ENCODE results near the gene FNTB. TPM values are rescaled to one million over a fixed set of nuclear protein-coding genes. Genes with fewer than 3 reads are reported as not detected.

Gene FNTB
- polyA plus RNA-seq, 1 experiment = 33.8 TPM

- no peak overlapping the region for H3K4me3 ChIP-seq (ENCODE audit: low read depth, low read length)
- H3K27me3 ChIP-seq (ENCODE audit: control insufficient read depth, insufficient read depth, low read length) = no peaks in the 10 kb centered on the region
- ChIA-PET POLR2A (no interaction called here), CTCF (no interaction called here)
- peaks cover 1% of the 10 kb centered on the region; the same call in 1 of the 2 replicates for H3K36me3 ChIP-seq (ENCODE audit: control insufficient read depth, insufficient read depth, low read length)
- no peak for TF ChIP-seq CTCF (IDR thresholded peaks at IDR 0.05; ENCODE audit: insufficient read depth, low read depth, low read length)
- no peak for DNase-seq (ENCODE audit: low read depth)
Measured at GRCh38 chr14:64948612-64949210, 38.0 kb upstream of the FNTB start.

GRCh38 chr14:64950889-64951288, 35.8 kb upstream of the FNTB start:
- POLR2A ChIA-PET = no interaction called here
- no peak overlapping the region for H3K4me3 ChIP-seq (ENCODE audit: low read depth, low read length)
- DNase-seq (ENCODE audit: low read depth) = no peak
- no peak for TF ChIP-seq CTCF (IDR thresholded peaks at IDR 0.05; ENCODE audit: insufficient read depth, low read depth, low read length)
- no peaks in the 10 kb centered on the region; the same call in 1 of the 2 replicates for H3K36me3 ChIP-seq (ENCODE audit: control insufficient read depth, insufficient read depth, low read length)
- H3K27me3 ChIP-seq (ENCODE audit: control insufficient read depth, insufficient read depth, low read length) = no peaks in the 10 kb centered on the region
- CTCF ChIA-PET = no interaction called here

GRCh38 chr14:64951291-64951690, 35.4 kb upstream of the FNTB start:
- H3K27me3 ChIP-seq (ENCODE audit: control insufficient read depth, insufficient read depth, low read length) = no peaks in the 10 kb centered on the region
- no peak for TF ChIP-seq CTCF (IDR thresholded peaks at IDR 0.05; ENCODE audit: insufficient read depth, low read depth, low read length)
- H3K4me3 ChIP-seq (ENCODE audit: low read depth, low read length) = no peak overlapping the region
- H3K36me3 ChIP-seq (ENCODE audit: control insufficient read depth, insufficient read depth, low read length) = no peaks in the 10 kb centered on the region; the same call in 1 of the 2 replicates
- no peak for DNase-seq (ENCODE audit: low read depth)
- ChIA-PET POLR2A (no interaction called here), CTCF (no interaction called here)

GRCh38 chr14:64951724-64952123, 35.0 kb upstream of the FNTB start:
- no peak for DNase-seq (ENCODE audit: low read depth)
- ChIA-PET POLR2A (no interaction called here), CTCF (no interaction called here)
- Histone ChIP-seq H3K4me3 (ENCODE audit: low read depth, low read length) (no peak overlapping the region), H3K27me3 (ENCODE audit: control insufficient read depth, insufficient read depth, low read length) (no peaks in the 10 kb centered on the region), H3K36me3 (ENCODE audit: control insufficient read depth, insufficient read depth, low read length) (no peaks in the 10 kb centered on the region; the same call in 1 of the 2 replicates)
- TF ChIP-seq CTCF (IDR thresholded peaks at IDR 0.05; ENCODE audit: insufficient read depth, low read depth, low read length) = no peak

GRCh38 chr14:64952598-64953309, 33.9 kb upstream of the FNTB start:
- Histone ChIP-seq H3K36me3 (ENCODE audit: control insufficient read depth, insufficient read depth, low read length) (no peaks in the 10 kb centered on the region; the same call in 1 of the 2 replicates), H3K4me3 (ENCODE audit: low read depth, low read length) (no peak overlapping the region), H3K27me3 (ENCODE audit: control insufficient read depth, insufficient read depth, low read length) (no peaks in the 10 kb centered on the region)
- POLR2A ChIA-PET = interaction anchor here (0.6 kb wide), 1 partner anchor 14 kb away, joined by 3 read pairs; no protein-coding TSS in a partner anchor
- no peak for TF ChIP-seq CTCF (IDR thresholded peaks at IDR 0.05; ENCODE audit: insufficient read depth, low read depth, low read length)
- CTCF ChIA-PET = interaction anchor here (1.6 kb wide), 2 partner anchors 9 to 11 kb away, joined by 3 to 6 read pairs; no protein-coding TSS in a partner anchor
- DNase-seq (ENCODE audit: low read depth) = no peak

Data from BJ (cell line).